K562 (cell line): ENCODE measurements around the gene COX19. TPM values are rescaled to one million over a fixed set of nuclear protein-coding genes. Genes with fewer than 3 reads are reported as not detected.

Experiments
- ARHGAP35 ChIP-seq: fragments of 450-650 bp; IDR thresholded peaks from 2 replicates; pipeline ENCODE4 v1.6.1; 2018; ENCODE audit not compliant: partially characterized antibody
- ARID2 ChIP-seq: fragments of 450-650 bp; IDR thresholded peaks from 2 replicates; pipeline ENCODE4 v1.6.1; 2017; ENCODE audit warnings: antibody characterized with exemption, mild to moderate bottlenecking
- BCOR ChIP-seq: fragments of 450-650 bp; IDR thresholded peaks from 2 replicates; pipeline ENCODE4 v1.6.1; 2016
- DEAF1 ChIP-seq: fragments of 450-650 bp; formaldehyde crosslinking; IDR thresholded peaks from 2 replicates; pipeline ENCODE4 v1.4.0; 2020; ENCODE audit warnings: mild to moderate bottlenecking, moderate library complexity
- FOXJ2 ChIP-seq: fragments of 200-800 bp; sonication (Bioruptor generic); IDR thresholded peaks from 2 replicates; pipeline ENCODE4 v1.6.1; 2016; ENCODE audit warnings: missing genetic modification characterization, missing compliant biosample characterization
- MAZ ChIP-seq, 2 experiments: fragments of 450-650 bp in 1 of 2; sonication (generic) in 1 of 2; formaldehyde crosslinking; IDR thresholded peaks in 1 of 2; conservative IDR thresholded peaks in 1 of 2; 2 replicates each; pipeline versions ENCODE4 v1.4.0 to v1.5.0; 2020; ENCODE audit warnings: mild to moderate bottlenecking in 1 of 2, missing genetic modification reagents in 1 of 2
- MIER1 ChIP-seq: fragments of 450-650 bp; IDR thresholded peaks from 2 replicates; pipeline ENCODE4 v1.6.1; 2016; ENCODE audit warnings: antibody characterized with exemption, mild to moderate bottlenecking, low read depth
- MTA2 ChIP-seq: fragments of 450-650 bp; IDR thresholded peaks from 2 replicates; pipeline ENCODE4 v1.6.1; 2016; ENCODE audit warnings: low read depth
- NEUROD1 ChIP-seq: fragments of 150-350 bp; IDR thresholded peaks from 2 replicates; pipeline ENCODE4 v1.6.1; 2014; ENCODE audit warnings: borderline replicate concordance, low read length, low read depth; ENCODE audit not compliant: partially characterized antibody
- OTX1 ChIP-seq: fragments of 450-650 bp; formaldehyde crosslinking; IDR thresholded peaks from 2 replicates; pipeline ENCODE4 v1.4.0; 2022; ENCODE audit warnings: mild to moderate bottlenecking
- PRMT5 ChIP-seq: sonication (generic); formaldehyde crosslinking; IDR thresholded peaks from 2 replicates; pipeline ENCODE4 v1.5.0; 2020; ENCODE audit warnings: missing genetic modification reagents
- RBM25 ChIP-seq: fragments of 200-400 bp; formaldehyde crosslinking; IDR thresholded peaks from 2 replicates; pipeline ENCODE4 v1.6.1; 2018; ENCODE audit warnings: low read length, low read depth, moderate library complexity; ENCODE audit not compliant: severe bottlenecking
- SRSF7 ChIP-seq: fragments of 200-400 bp; formaldehyde crosslinking; optimal IDR thresholded peaks from 2 replicates; pipeline ENCODE3; 2017; ENCODE audit warnings: mild to moderate bottlenecking, low read depth, low read length
- ZBTB8A ChIP-seq: fragments of 450-650 bp; IDR thresholded peaks from 2 replicates; pipeline ENCODE4 v1.6.1; 2018; ENCODE audit warnings: mild to moderate bottlenecking, moderate library complexity; ENCODE audit not compliant: partially characterized antibody
- ZNF165 ChIP-seq: fragments of 250-450 bp; sonication (Bioruptor Pico); IDR thresholded peaks from 2 replicates; pipeline ENCODE4 v1.4.0; 2020; ENCODE audit warnings: borderline replicate concordance
- ZNF175 ChIP-seq: fragments of 200-800 bp; sonication (Bioruptor generic); IDR thresholded peaks from 2 replicates; pipeline ENCODE4 v1.6.1; 2016; ENCODE audit warnings: low read depth, mild to moderate bottlenecking, missing genetic modification characterization, missing compliant biosample characterization
- ZNF274 ChIP-seq: IDR thresholded peaks from 2 replicates; pipeline ENCODE4 v1.6.1; 2011; ENCODE audit warnings: low read depth, mild to moderate bottlenecking, low read length, moderate library complexity, borderline replicate concordance
- ZNF324 ChIP-seq: fragments of 250-450 bp; sonication (Bioruptor Pico); IDR thresholded peaks from 2 replicates; pipeline ENCODE4 v1.4.0; 2020; ENCODE audit warnings: mild to moderate bottlenecking
- ZNF511 ChIP-seq: sonication (generic); formaldehyde crosslinking; IDR thresholded peaks from 2 replicates; pipeline ENCODE4 v1.8.0; 2022; ENCODE audit warnings: mild to moderate bottlenecking, missing genetic modification reagents
- ZNF778 ChIP-seq: fragments of 450-650 bp; formaldehyde crosslinking; IDR thresholded peaks from 2 replicates; pipeline ENCODE4 v1.4.0; 2020; ENCODE audit warnings: mild to moderate bottlenecking, moderate library complexity
- ZZZ3 ChIP-seq: fragments of 450-650 bp; IDR thresholded peaks from 2 replicates; pipeline ENCODE4 v1.6.1; 2016; ENCODE audit warnings: antibody characterized with exemption, mild to moderate bottlenecking, moderate library complexity
- polyA plus RNA-seq, 8 experiments: library from polyadenylated mRNA; depleted of rRNA in 4 of 8; stranded (reverse) in 5 of 8; unstranded in 3 of 8; fragments of >200 nt; fragmentation: Nextera tagmentation in 2 of 8; fragmentation: Illumina TruSeq in 1 of 8; extraction: Ambion mirVana in 2 of 8; extraction: Trizol in 1 of 8; gene quantifications; 2 replicates each; pipeline versions ENCODE4 v1.2.1 to v1.2.3, GENCODE V29; 2011 to 2014; ENCODE audit warnings: inconsistent platforms in 1 of 8, missing spikeins in 1 of 8
- total RNA-seq, 7 experiments: library from RNA; depleted of rRNA in 6 of 7; stranded (reverse); fragments of >200 nt in 6 of 7; fragmentation: Illumina TruSeq in 2 of 7; extraction: Trizol in 2 of 7; gene quantifications; 2 replicates each; pipeline versions ENCODE4 v1.2.1 to v1.2.3, GENCODE V29; 2011 to 2021; ENCODE audit warnings: low replicate concordance in 1 of 7
- TF ChIP-seq, protein P1 (sequence below): fragments of 450-650 bp; IDR thresholded peaks from 2 replicates; pipeline ENCODE4 v1.6.1; 2018; ENCODE audit not compliant: partially characterized antibody
- TF ChIP-seq, protein P2 (sequence below): conservative IDR thresholded peaks from 2 replicates; pipeline ENCODE4 v1.6.1; 2011; ENCODE audit warnings: low read depth, mild to moderate bottlenecking, low read length; ENCODE audit not compliant: control insufficient read depth

COX19 gene
- total and polyA plus RNA-seq, 9 of the 15 experiments (the other 6 are each of a cell fraction or from before 2014, with no cell fraction given): 5.2 to 10.5 (median 7.9) TPM

- TF ChIP-seq ARID2: no peak
- no peak for TF ChIP-seq RBM25
- TF ChIP-seq ARHGAP35: no peak
- TF ChIP-seq MIER1: no peak
- no peak for TF ChIP-seq ZZZ3
- TF ChIP-seq MAZ (CRISPR knock-in tag; conservative IDR thresholded peaks at IDR 0.05 in 1 of 2, IDR thresholded peaks at IDR 0.05 in 1 of 2): no peak
- TF ChIP-seq, protein P1, sequence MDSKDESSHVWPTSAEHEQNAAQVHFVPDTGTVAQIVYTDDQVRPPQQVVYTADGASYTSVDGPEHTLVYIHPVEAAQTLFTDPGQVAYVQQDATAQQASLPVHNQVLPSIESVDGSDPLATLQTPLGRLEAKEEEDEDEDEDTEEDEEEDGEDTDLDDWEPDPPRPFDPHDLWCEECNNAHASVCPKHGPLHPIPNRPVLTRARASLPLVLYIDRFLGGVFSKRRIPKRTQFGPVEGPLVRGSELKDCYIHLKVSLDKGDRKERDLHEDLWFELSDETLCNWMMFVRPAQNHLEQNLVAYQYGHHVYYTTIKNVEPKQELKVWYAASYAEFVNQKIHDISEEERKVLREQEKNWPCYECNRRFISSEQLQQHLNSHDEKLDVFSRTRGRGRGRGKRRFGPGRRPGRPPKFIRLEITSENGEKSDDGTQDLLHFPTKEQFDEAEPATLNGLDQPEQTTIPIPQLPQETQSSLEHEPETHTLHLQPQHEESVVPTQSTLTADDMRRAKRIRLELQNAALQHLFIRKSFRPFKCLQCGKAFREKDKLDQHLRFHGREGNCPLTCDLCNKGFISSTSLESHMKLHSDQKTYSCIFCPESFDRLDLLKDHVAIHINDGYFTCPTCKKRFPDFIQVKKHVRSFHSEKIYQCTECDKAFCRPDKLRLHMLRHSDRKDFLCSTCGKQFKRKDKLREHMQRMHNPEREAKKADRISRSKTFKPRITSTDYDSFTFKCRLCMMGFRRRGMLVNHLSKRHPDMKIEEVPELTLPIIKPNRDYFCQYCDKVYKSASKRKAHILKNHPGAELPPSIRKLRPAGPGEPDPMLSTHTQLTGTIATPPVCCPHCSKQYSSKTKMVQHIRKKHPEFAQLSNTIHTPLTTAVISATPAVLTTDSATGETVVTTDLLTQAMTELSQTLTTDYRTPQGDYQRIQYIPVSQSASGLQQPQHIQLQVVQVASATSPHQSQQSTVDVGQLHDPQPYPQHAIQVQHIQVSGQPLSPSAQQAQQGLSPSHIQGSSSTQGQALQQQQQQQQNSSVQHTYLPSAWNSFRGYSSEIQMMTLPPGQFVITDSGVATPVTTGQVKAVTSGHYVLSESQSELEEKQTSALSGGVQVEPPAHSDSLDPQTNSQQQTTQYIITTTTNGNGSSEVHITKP: no peak
- no peak for TF ChIP-seq NEUROD1
- no peak for TF ChIP-seq ZNF511
- no peak for TF ChIP-seq ZNF778
- no peak for TF ChIP-seq ZNF175 (CRISPR knock-in tag)
- TF ChIP-seq ZNF274: no peak
- TF ChIP-seq DEAF1: no peak
- TF ChIP-seq, protein P2, sequence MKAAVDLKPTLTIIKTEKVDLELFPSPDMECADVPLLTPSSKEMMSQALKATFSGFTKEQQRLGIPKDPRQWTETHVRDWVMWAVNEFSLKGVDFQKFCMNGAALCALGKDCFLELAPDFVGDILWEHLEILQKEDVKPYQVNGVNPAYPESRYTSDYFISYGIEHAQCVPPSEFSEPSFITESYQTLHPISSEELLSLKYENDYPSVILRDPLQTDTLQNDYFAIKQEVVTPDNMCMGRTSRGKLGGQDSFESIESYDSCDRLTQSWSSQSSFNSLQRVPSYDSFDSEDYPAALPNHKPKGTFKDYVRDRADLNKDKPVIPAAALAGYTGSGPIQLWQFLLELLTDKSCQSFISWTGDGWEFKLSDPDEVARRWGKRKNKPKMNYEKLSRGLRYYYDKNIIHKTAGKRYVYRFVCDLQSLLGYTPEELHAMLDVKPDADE: no peak
- no peak for TF ChIP-seq SRSF7
- no peak for TF ChIP-seq MTA2
- peak; percentile 91 for TF ChIP-seq BCOR
- TF ChIP-seq ZNF324 (CRISPR knock-in tag): no peak
- TF ChIP-seq OTX1 (CRISPR knock-in tag): no peak
- no peak for TF ChIP-seq ZNF165 (CRISPR knock-in tag)
- no peak for TF ChIP-seq PRMT5 (CRISPR knock-in tag)
- no peak for TF ChIP-seq FOXJ2
- TF ChIP-seq ZBTB8A: no peak
These were observed 8.3 kb upstream of the COX19 start (continued) for GRCh38 chr7:983616-984071.
